GM18526 (cell line): Measurements from ENCODE around the gene TDRD1.

Experiments
- POLR2A ChIP-seq: IDR thresholded peaks from 3 replicates; pipeline ENCODE4 v1.6.1; 2011; ENCODE audit not compliant: insufficient read length; ENCODE audit errors: extremely low read depth

TDRD1 gene

GRCh38 chr10:114265392-114266053 lies 86.4 kb downstream of the TDRD1 start:
- no peak for TF ChIP-seq POLR2A

GRCh38 chr10:114266521-114266920 lies 87.4 kb downstream of the TDRD1 start:
- TF ChIP-seq POLR2A = no peak

- no peak for TF ChIP-seq POLR2A
These were observed 92.1 kb downstream of the TDRD1 start for GRCh38 chr10:114271075-114271778.

GRCh38 chr10:114271779-114272167 lies 92.6 kb downstream of the TDRD1 start:
- no peak for TF ChIP-seq POLR2A

GRCh38 chr10:114272696-114273095 lies 93.5 kb downstream of the TDRD1 start:
- no peak for TF ChIP-seq POLR2A

GRCh38 chr10:114273910-114274309 lies 94.8 kb downstream of the TDRD1 start:
- TF ChIP-seq POLR2A = no peak

- TF ChIP-seq POLR2A = no peak
These were observed 95.7 kb downstream of the TDRD1 start for GRCh38 chr10:114274616-114275453.

GRCh38 chr10:114276066-114276465 lies 96.9 kb downstream of the TDRD1 start:
- no peak for TF ChIP-seq POLR2A

GRCh38 chr10:114276671-114277070 lies 97.5 kb downstream of the TDRD1 start:
- TF ChIP-seq POLR2A = no peak

- no peak for TF ChIP-seq POLR2A
These were observed 99.2 kb downstream of the TDRD1 start for GRCh38 chr10:114278140-114278883.

GRCh38 chr10:114278884-114279191 lies 99.7 kb downstream of the TDRD1 start:
- TF ChIP-seq POLR2A = no peak

- TF ChIP-seq POLR2A = no peak
These were observed 100.1 kb downstream of the TDRD1 start for GRCh38 chr10:114279289-114279688.

- no peak for TF ChIP-seq POLR2A
These were observed 100.9 kb downstream of the TDRD1 start for GRCh38 chr10:114279901-114280644.

- no peak for TF ChIP-seq POLR2A
These were observed 101.9 kb downstream of the TDRD1 start for GRCh38 chr10:114281006-114281405.

- no peak for TF ChIP-seq POLR2A
These were observed 102.3 kb downstream of the TDRD1 start for GRCh38 chr10:114281461-114281860.
